ENCODE measurements around the gene SNX11.

Gene SNX11

DNA sequence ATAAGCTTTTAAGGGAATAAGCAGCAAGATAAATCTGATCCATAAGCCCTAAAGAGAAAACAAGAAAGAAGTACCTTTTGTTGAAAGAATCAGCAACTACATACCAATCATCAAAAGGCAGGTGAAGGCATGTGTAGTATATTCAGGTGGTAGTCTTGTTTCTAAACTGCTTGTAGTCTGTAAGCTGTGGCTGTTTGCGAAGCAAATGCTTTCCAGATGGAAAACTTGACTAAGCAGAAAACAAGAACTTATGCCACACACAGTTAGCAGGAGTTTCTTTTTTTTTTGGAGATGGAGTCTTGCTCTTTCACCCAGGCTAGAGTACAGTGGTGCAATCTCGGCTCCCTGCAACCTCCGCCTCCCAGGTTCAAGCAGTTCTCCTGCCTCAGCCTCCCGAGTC, 12.0 kb upstream of the SNX11 start:
- DNase-seq (ENCODE audit: low read depth, low spot score), result no peak

GRCh38 chr17:48100160-48100559, 7.4 kb upstream of the SNX11 start:
- DNase-seq (ENCODE audit: low read depth, low spot score), result no peak

DNA sequence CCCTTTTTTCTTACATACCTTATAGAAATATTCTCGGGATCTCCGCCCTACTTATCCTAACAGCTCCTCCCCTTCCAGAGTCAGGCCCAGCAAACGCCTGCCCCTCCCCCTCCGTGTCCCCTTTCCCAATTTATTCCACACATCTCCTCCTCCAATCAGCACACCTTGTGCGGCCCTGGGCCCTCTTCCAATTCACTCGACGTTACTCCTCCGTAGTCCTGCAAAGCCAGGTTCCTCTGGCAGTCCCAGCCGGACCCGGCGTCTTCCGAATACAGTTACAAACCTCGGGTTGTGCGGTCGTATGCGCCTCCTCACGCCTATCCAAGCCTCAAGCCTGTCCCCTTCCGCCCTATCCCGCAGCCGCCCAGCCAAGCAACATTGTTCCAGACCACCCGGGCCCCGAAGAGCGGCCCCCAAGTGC, 7.0 kb upstream of the SNX11 start:
- no peak for DNase-seq (ENCODE audit: low read depth, low spot score)

DNA sequence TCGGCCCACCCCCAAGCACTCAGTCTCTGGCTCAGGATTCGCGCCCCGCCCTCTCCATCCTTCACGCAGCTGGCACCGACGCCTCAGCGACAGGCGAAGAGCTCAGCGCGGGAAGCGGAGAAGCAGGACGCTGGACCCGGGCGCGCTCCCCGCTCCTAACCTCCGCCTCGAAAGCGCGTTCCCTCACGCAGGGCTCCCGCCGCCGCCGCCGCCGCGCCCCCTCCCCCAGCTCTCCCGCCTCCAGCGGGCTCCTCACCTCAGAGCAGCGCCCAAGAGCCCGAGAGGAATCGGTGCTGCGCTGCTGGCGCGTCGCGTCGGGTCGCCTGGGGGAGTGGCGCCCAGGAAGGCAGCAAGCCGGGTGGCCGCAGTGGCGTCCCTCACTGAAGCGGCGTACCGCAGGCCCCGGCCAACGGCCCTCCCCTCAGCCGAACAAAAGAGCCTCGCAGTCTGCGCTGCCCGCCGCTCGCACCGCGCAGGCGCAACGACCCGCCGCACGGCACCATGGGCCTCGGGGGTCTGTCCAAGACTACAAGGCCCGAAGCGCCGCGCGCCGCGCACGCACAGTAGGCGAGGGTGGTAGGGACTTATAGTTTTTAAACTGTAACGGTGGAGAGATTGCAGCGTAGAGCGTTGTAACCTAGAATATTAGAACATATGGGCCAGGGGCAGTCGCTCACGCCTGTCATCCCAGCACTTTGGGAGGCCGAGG, 6.4 kb upstream of the SNX11 start, which contains the start of gene CBX1:
TSS of gene CBX1 (minus strand) at position 467 of the 709 bp plus-strand sequence. CDS start 24,474 bp downstream, outside the sequence.
- peak; percentile 77 for DNase-seq (ENCODE audit: low read depth, low spot score)

DNA sequence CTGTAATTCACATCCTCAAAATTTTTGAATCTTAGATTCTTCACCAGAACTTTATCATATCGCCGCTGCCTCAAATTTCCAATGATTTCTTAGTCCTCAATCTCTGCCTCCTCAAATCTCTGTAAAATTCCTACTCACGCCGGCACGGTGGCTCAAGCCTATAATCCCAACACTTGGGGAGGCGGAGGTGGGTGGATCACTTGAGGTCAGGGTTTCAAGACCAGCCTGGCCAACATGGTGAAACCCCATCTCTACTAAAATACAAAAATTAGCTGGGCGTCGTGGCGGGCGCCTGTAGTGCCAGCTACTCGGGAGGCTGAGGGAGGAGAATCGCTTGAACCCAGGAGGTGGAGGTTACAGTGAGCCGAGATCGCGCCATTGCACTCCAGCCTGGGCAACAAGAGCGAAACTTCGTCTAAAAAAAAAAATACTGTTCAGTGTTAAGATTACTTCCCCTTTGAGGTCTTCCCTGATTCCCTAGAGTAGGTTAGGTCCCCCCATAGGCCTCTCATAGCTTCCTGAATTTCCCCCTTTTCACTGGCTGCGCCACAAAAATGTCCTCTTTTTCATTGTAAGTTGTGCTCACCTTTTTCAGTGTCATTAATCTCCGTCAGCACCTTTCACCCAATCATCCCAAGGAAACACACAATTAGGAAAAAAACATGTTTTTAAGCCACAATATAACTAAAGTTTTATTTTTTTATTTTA, 5.4 kb upstream of the SNX11 start:
- no peak for DNase-seq (ENCODE audit: low read depth, low spot score)

DNA sequence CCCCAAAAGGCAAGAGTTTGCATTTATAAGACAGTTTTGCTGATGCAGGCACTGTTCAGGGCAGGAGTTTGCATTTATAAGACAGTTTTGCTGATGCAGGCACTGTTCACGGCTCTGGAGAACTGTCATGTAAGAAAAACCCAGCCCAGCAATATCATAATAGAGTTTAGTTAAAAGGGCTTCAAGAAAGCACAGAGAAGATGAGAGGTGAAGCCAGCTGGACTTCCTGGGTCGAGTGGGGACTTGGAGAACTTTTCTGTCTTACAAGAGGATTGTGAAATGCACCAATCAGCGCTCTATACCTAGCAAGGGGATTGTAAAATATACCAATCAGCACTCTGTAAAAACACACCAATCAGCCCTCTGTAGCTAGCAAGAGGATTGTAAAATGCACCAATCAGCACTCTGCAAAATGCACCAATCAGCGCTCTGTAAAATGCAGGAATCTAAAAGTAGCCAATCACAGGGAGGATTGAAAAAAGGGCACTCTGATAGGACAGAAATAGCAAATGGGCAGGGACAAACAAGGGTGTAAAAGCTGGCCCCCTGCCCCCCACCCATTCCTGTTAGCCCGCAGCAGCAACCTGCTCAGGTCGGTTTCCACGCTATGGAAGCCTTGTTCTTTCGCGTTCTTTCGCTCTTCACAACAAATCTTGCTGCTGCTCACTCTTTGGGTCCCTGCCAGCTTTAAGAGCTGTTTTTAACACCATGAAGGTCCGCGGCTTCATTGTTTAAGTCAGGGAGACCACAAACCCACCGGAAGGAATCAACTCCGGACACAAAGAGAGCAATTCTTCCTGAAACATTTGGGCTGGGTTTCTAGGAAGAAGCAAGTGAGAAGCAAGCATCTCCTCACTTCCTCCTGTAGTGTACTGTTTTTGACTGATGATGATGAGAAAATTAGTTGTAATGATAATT, 4.5 kb upstream of the SNX11 start:
- no peak for DNase-seq (ENCODE audit: low read depth, low spot score)

DNA sequence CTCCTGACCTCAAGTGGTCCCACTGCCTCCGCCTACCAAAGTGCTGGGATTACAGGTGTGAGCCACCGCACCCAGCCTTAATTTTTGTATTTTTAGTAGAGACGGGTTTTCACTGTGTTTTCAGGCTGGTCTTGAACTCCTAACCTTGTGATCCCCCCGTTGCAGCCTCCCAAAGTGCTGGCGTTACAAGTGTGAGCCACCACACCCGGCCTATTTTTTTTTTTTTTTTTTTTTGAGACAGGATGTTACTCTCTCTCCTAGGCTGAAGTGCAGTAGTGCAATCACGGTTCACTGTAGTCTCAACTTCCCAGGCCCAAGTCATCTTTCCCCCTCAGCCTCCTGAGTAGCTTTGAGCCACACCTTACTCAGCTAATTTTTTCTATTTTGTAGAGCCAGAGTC, 3.1 kb upstream of the SNX11 start:
- no peak for DNase-seq (ENCODE audit: low read depth, low spot score)

GRCh38 chr17:48106802-48107136, 797 bp upstream of the SNX11 start:
- DNase-seq (ENCODE audit: low read depth, low spot score), result no peak

GRCh38 chr17:48110761-48111160, 3.2 kb downstream of the SNX11 start:
- no peak for DNase-seq (ENCODE audit: low read depth, low spot score)

GRCh38 chr17:48111937-48112241, 4.3 kb downstream of the SNX11 start:
- DNase-seq (ENCODE audit: low read depth, low spot score), result no peak

- DNase-seq (ENCODE audit: low read depth, low spot score), result no peak
Observed at GRCh38 chr17:48113201-48113676, 5.7 kb downstream of the SNX11 start.

- DNase-seq (ENCODE audit: low read depth, low spot score), result no peak
Observed at GRCh38 chr17:48121923-48122664, 14.5 kb downstream of the SNX11 start.

DNA sequence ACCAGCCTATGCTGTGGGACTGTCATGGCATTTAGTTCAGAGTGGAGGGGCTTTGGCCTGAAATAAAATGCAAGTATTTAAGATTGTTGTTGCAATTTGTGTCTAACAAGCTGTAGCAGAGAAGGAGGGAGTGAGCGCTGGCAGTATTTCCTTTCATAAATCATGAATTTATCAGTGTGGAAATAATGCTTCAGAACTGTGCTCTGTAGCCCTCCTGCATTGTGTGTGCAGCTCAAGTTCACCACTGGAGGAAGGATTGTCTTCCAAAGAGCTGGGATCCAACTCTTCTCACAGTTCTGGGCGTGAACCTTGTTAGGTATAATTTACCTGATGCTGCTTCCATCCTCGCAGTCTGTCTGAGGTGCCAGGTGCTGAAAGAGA, 15.1 kb downstream of the SNX11 start:
- DNase-seq (ENCODE audit: low read depth, low spot score), result no peak

GRCh38 chr17:48123111-48123510, 15.5 kb downstream of the SNX11 start:
- DNase-seq (ENCODE audit: low read depth, low spot score), result no peak

- no peak for DNase-seq (ENCODE audit: low read depth, low spot score)
Observed at GRCh38 chr17:48123776-48124388, 16.3 kb downstream of the SNX11 start.

GRCh38 chr17:48125829-48126531, 18.4 kb downstream of the SNX11 start:
- no peak for DNase-seq (ENCODE audit: low read depth, low spot score)

GRCh38 chr17:48126532-48126850, 18.9 kb downstream of the SNX11 start:
- DNase-seq (ENCODE audit: low read depth, low spot score), result no peak

DNA sequence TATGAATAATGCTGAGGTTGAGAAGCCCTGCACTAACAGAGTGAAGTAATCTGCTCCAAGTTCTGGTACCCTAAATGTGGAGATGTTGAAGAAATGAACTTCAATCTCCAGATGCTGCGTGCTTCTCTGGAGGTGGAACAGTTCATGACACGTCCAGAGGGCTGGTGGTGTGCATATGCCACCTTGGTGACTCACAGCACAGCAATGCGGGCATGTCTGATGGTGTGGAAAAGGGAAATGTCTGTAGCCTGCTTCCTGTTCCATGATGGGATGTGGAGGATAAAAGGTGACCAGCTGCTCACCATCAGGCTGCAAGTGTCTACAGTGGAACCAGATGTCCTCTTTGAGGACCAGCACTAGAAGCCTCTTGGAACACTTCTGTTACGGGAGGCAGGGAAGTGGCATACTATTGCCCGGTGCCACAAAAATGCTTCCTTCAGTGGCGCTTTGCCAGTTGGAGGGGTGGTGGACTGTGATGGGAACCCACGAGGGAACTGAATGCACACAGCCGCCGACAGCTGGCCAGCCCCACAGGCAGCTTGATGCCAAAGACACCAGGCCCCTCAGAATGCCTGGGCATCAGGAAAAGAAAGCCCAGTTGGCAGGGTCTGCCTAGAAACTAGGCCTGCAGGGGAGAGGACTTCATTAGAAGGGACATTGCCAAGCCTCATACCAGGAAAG, 19.9 kb downstream of the SNX11 start:
- DNase-seq (ENCODE audit: low read depth, low spot score), result no peak

GRCh38 chr17:48128400-48128799, 20.8 kb downstream of the SNX11 start:
- no peak for DNase-seq (ENCODE audit: low read depth, low spot score)

- DNase-seq (ENCODE audit: low read depth, low spot score), result no peak
Observed at GRCh38 chr17:48129981-48130380, 22.4 kb downstream of the SNX11 start.
